Left ventricle myocardium inferior (tissue), 1 donor: Measurements from ENCODE around the gene MSTN. TPM values are rescaled to one million over a fixed set of nuclear protein-coding genes. Genes with fewer than 3 reads are reported as not detected.
"Not testable (repeated sequence)": the region's sequence is repeated elsewhere in the genome, so short reads cannot be mapped to it uniquely, and the experiment has no call there.

Experiments used
- DNase-seq: peaks from one replicate; pipeline ENCODE4 v3.0.0-alpha.2; 2020
- H3K27ac ChIP-seq: fragments of 200-600 bp; replicated peaks from 2 replicates; pipeline ENCODE4 v1.8.0; 2021
- H3K27me3 ChIP-seq: fragments of 200-600 bp; 2 replicates; pipeline ENCODE4 v1.8.0; 2021; ENCODE audit warnings: low read depth
- H3K36me3 ChIP-seq: fragments of 200-600 bp; 2 replicates; pipeline ENCODE4 v1.8.0; 2021
- H3K4me1 ChIP-seq: fragments of 200-600 bp; 2 replicates; pipeline ENCODE4 v1.8.0; 2021
- H3K4me3 ChIP-seq: fragments of 200-600 bp; 2 replicates; pipeline ENCODE4 v1.8.0; 2021; ENCODE audit warnings: mild to moderate bottlenecking, moderate library complexity
- H3K9me3 ChIP-seq: fragments of 200-600 bp; replicated peaks from 2 replicates; pipeline ENCODE4 v1.8.0; 2021
- intact Hi-C: fragments of 100-400 bp; cut with micrococcal nuclease; formaldehyde crosslinking; loops from one replicate; pipeline ENCODE4 v1.11.0; 2022
- total RNA-seq: library from RNA; stranded (reverse); fragmentation: NEBNext Ultra II Directional; extraction: Animal tissue kit (Norgen Biotek cat#: 25700); gene quantifications from one replicate; pipeline ENCODE4 v1.2.1, GENCODE V29; 2021
- TF ChIP-seq, protein P1 (sequence below): fragments of 200-600 bp; IDR thresholded peaks from 2 replicates; pipeline ENCODE4 v1.8.0; 2021; ENCODE audit warnings: antibody characterized with exemption, mild to moderate bottlenecking, borderline replicate concordance
- donor health status: DM: no; HTN: yes; CAD: no; lungs with severe emphysema.

MSTN gene
- total RNA-seq, 1 donor from 2014 or later = not detected

DNA sequence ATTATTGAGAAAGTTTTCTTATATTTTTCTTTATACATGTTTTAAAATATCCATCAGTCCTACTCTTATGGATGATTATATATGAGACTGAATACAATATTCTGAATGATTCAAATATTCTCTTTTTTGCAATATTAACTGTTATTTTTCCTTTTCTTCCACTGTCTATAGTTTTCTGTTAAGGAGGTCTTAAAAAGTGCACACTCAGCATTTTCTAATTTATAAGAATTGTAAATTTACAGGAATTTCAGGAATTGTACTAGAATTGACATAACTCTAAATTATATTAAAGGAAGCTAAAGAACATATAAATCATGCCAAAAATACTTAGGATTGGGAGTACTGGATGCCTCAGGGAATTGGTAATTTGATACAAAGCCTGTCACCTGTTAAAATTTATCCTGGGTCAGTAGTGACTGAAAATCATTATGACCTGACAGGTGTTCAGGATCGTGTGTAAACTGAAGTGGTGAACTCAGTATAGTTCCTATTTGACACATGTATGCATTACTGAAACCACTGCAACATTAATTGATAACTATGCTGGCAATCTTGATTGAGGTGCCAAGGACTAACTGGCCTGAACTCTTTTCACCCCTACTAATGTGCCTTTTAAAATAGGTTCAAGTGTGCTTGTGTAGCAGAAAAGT is 30.4 kb downstream of the MSTN start:
- no peaks in the 10 kb centered on the region for H3K9me3 ChIP-seq
- H3K4me1 ChIP-seq = no peaks in the 10 kb centered on the region
- peaks cover 60% of the 10 kb centered on the region for H3K27me3 ChIP-seq
- no peaks in the 10 kb centered on the region for H3K36me3 ChIP-seq
- intact Hi-C loops = no loop called here
- H3K4me3 ChIP-seq = no peak overlapping the region
- no peak for DNase-seq
- TF ChIP-seq, protein P1, sequence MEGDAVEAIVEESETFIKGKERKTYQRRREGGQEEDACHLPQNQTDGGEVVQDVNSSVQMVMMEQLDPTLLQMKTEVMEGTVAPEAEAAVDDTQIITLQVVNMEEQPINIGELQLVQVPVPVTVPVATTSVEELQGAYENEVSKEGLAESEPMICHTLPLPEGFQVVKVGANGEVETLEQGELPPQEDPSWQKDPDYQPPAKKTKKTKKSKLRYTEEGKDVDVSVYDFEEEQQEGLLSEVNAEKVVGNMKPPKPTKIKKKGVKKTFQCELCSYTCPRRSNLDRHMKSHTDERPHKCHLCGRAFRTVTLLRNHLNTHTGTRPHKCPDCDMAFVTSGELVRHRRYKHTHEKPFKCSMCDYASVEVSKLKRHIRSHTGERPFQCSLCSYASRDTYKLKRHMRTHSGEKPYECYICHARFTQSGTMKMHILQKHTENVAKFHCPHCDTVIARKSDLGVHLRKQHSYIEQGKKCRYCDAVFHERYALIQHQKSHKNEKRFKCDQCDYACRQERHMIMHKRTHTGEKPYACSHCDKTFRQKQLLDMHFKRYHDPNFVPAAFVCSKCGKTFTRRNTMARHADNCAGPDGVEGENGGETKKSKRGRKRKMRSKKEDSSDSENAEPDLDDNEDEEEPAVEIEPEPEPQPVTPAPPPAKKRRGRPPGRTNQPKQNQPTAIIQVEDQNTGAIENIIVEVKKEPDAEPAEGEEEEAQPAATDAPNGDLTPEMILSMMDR = no peak
- H3K27ac ChIP-seq = no peak overlapping the region

DNA sequence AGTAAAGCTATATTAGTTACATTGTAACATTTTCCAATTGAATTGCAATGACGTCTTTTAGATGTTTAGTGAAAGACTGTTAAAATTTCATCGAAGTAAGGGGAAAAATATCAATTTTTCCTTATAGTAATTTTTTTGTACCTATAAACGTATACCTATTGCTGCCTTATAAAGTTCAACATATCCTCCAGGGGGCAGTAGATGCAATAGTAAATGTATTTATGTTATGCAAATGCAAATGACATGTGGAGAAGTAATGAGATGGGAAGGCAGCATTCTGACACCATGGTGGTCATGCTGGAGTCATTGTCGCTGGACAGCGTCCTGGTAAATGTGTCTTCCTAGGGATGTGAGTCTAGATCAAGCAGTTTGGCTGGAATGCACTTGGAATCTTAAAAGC is 38.7 kb downstream of the MSTN start:
- H3K4me1 ChIP-seq = no peaks in the 10 kb centered on the region
- H3K36me3 ChIP-seq = no peaks in the 10 kb centered on the region
- H3K27ac ChIP-seq = no peak overlapping the region
- no peak for DNase-seq
- peaks cover 3% of the 10 kb centered on the region for H3K9me3 ChIP-seq
- H3K27me3 ChIP-seq = peaks cover 4% of the 10 kb centered on the region
- H3K4me3 ChIP-seq = no peak overlapping the region
- TF ChIP-seq, protein P1 = peak; percentile 56
- intact Hi-C loops = no loop called here

DNA sequence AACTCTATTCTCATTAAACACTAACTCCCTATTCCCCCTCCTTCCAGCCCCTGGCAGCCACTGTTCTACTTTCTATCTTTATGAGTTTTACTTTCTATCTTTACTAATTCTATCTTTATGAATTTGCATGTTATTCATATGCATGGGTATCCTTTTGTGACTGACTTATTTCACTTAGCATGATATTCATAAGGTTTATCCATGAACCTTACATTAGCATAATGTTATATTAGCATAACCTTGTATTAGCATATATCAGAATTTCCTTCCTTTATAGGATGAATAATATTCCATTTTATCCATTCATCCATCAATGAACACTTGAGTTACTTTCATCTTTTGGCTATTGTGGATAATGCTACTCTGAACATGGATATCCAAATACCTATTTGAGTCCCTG is 41.8 kb downstream of the MSTN start:
- no peaks in the 10 kb centered on the region for H3K36me3 ChIP-seq
- DNase-seq = no peak
- H3K4me3 ChIP-seq = no peak overlapping the region
- H3K27me3 ChIP-seq = no peaks in the 10 kb centered on the region
- H3K4me1 ChIP-seq = no peaks in the 10 kb centered on the region
- TF ChIP-seq, protein P1 = no peak
- no peak overlapping the region for H3K27ac ChIP-seq
- intact Hi-C loops = no loop called here
- peaks cover 34% of the 10 kb centered on the region for H3K9me3 ChIP-seq

DNA sequence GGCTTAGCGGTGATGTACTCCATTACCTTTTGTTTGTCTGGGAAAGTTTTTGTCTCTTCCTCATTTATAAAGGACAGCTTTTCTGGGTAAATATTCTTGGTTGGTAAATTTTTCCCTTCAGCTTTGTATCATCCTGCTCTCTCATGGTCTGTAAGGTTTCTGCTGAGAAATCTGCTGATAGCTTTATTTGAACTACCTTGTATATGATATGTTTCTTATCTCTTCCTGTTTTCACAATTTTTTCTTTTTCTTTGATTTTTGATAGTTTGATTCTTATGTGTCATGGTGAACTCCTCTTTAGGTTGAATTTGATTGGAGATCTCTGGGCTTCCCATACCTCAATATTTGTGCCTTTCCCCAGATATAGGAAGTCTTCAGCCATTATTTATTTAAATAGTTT is 44.7 kb downstream of the MSTN start:
- intact Hi-C loops = no loop called here
- TF ChIP-seq, protein P1 = no peak
- H3K4me3 ChIP-seq = no peak overlapping the region
- H3K9me3 ChIP-seq = peaks cover 54% of the 10 kb centered on the region
- DNase-seq = no peak
- no peaks in the 10 kb centered on the region for H3K36me3 ChIP-seq
- no peaks in the 10 kb centered on the region for H3K4me1 ChIP-seq
- H3K27ac ChIP-seq = no peak overlapping the region
- no peaks in the 10 kb centered on the region for H3K27me3 ChIP-seq

DNA sequence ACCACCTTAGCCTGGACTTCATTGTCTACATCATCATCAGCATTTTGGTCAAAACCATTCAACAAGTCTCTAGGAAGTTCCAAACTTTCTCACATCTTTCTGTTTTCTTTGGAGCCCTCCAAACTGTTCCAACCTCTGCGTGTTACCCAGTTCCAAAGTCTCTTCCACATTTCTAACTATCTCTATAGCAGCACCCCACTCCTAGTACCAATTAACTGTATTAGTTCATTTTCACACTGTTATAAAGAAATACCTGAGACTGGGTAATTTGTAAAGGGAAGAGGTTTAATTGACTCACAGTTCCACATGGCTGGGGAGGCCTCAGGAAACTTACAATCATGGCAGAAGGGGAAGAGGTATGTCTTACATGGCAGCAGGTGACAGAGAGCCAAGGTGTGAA is 46.6 kb downstream of the MSTN start:
- H3K9me3 ChIP-seq = peaks cover 73% of the 10 kb centered on the region
- H3K27me3 ChIP-seq, H3K27ac ChIP-seq, intact Hi-C loops, H3K4me3 ChIP-seq, DNase-seq, H3K4me1 ChIP-seq, H3K36me3 ChIP-seq: not testable (repeated sequence)
